GM23338 (cell line): ENCODE measurements around the gene CSTA. TPM values are rescaled to one million over a fixed set of nuclear protein-coding genes. Genes with fewer than 3 reads are reported as not detected.

ENCODE experiments used
- ATAC-seq: fragments of 200-7000 bp; cut with Tn5 transposase; 3 replicates; pipeline ENCODE4 v1.9.1; 2020
- DNase-seq: peaks from one replicate; pipeline ENCODE4 v3.0.0-alpha.2; 2015; ENCODE audit warnings: low spot score
- H2AFZ ChIP-seq: fragments of 200-600 bp; sonication (generic); 2 replicates; pipeline ENCODE4 v1.8.0; 2016; ENCODE audit warnings: antibody characterized with exemption, mild to moderate bottlenecking, moderate library complexity
- H3F3A ChIP-seq: fragments of 200-600 bp; sonication (generic); replicated peaks from 2 replicates; pipeline ENCODE4 v1.8.0; 2017; ENCODE audit warnings: antibody characterized with exemption, mixed run types, low read depth
- H3K27ac ChIP-seq: fragments of 200-600 bp; sonication (generic); 2 replicates; pipeline ENCODE4 v1.6.1; 2016; ENCODE audit warnings: low read depth
- H3K27me3 ChIP-seq: fragments of 200-600 bp; sonication (generic); 2 replicates; pipeline ENCODE4 v1.8.0; 2016; ENCODE audit warnings: mild to moderate bottlenecking, mixed run types, moderate library complexity; ENCODE audit not compliant: insufficient read depth
- H3K36me3 ChIP-seq: fragments of 200-600 bp; sonication (generic); 2 replicates; pipeline ENCODE4 v1.8.0; 2016; ENCODE audit warnings: mild to moderate bottlenecking; ENCODE audit not compliant: insufficient read depth
- H3K4me1 ChIP-seq: fragments of 200-600 bp; sonication (generic); 2 replicates; pipeline ENCODE4 v1.8.0; 2016; ENCODE audit warnings: mild to moderate bottlenecking, moderate library complexity; ENCODE audit not compliant: insufficient read depth
- H3K4me2 ChIP-seq: fragments of 200-600 bp; sonication (generic); 2 replicates; pipeline ENCODE4 v1.7.1; 2017; ENCODE audit warnings: mixed run types
- H3K4me3 ChIP-seq: fragments of 200-600 bp; sonication (generic); 2 replicates; pipeline ENCODE4 v1.6.1; 2016; ENCODE audit warnings: mixed run types
- H3K79me2 ChIP-seq: fragments of 200-600 bp; sonication (generic); replicated peaks from 2 replicates; pipeline ENCODE4 v1.8.0; 2017; ENCODE audit warnings: mild to moderate bottlenecking; ENCODE audit not compliant: insufficient read depth
- H3K9me2 ChIP-seq: fragments of 200-600 bp; sonication (generic); 2 replicates; pipeline ENCODE4 v1.8.0; 2017; ENCODE audit not compliant: insufficient read depth
- H4K20me1 ChIP-seq: fragments of 200-600 bp; sonication (generic); replicated peaks from 2 replicates; pipeline ENCODE4 v1.8.0; 2017; ENCODE audit warnings: mild to moderate bottlenecking; ENCODE audit not compliant: insufficient read depth
- H3K27ac Mint-ChIP-seq: 2 replicates; pipeline ENCODE4 v1.8.0; 2020; ENCODE audit warnings: inconsistent platforms, mild to moderate bottlenecking, moderate library complexity, mixed read lengths
- H3K27me3 Mint-ChIP-seq: 3 replicates; pipeline ENCODE4 v1.8.0; 2022; ENCODE audit warnings: low read depth, mild to moderate bottlenecking, moderate library complexity, mixed read lengths, inconsistent platforms; ENCODE audit not compliant: insufficient read depth, poor library complexity
- H3K36me3 Mint-ChIP-seq: 3 replicates; pipeline ENCODE4 v1.8.0; 2021; ENCODE audit warnings: low read depth, mild to moderate bottlenecking, inconsistent platforms, moderate library complexity, mixed read lengths
- H3K4me1 Mint-ChIP-seq: 3 replicates; pipeline ENCODE4 v1.8.0; 2020; ENCODE audit warnings: mild to moderate bottlenecking, inconsistent platforms, mixed read lengths
- H3K4me3 Mint-ChIP-seq: 3 replicates; pipeline ENCODE4 v1.8.0; 2021; ENCODE audit warnings: moderate library complexity, mild to moderate bottlenecking, inconsistent platforms, mixed read lengths
- H3K9me3 Mint-ChIP-seq: 3 replicates; pipeline ENCODE4 v1.8.0; 2020; ENCODE audit warnings: moderate library complexity, mild to moderate bottlenecking, inconsistent platforms, mixed read lengths
- CREB1 ChIP-seq: fragments of 250-450 bp; sonication (Bioruptor Pico); IDR thresholded peaks from 2 replicates; pipeline ENCODE4 v1.5.0; 2020; ENCODE audit warnings: low read depth, mild to moderate bottlenecking, moderate library complexity
- CTCF ChIP-seq, 2 experiments: fragments of 200-600 bp in 1 of 2; sonication (generic) in 1 of 2; conservative IDR thresholded peaks; 2 replicates each; pipeline versions ENCODE4 v1.5.1 to v1.6.1; 2016 to 2017; ENCODE audit warnings: antibody characterized with exemption in 2 of 2, low read depth in 2 of 2, mild to moderate bottlenecking in 2 of 2, moderate library complexity in 1 of 2
- ETS1 ChIP-seq: IDR thresholded peaks from 2 replicates; pipeline ENCODE4 v1.6.1; 2016; ENCODE audit warnings: antibody characterized with exemption
- EZH2 ChIP-seq: fragments of 200-600 bp; sonication (generic); IDR thresholded peaks from one replicate; pipeline ENCODE4 v1.8.0; 2017; ENCODE audit warnings: antibody characterized with exemption, mild to moderate bottlenecking, low read depth; ENCODE audit not compliant: unreplicated experiment
- EZH2phosphoT487 ChIP-seq: fragments of 200-600 bp; sonication (generic); IDR thresholded peaks from one replicate; pipeline ENCODE4 v1.8.1; 2018; ENCODE audit warnings: antibody characterized with exemption; ENCODE audit not compliant: unreplicated experiment
- JUNB ChIP-seq: IDR thresholded peaks from one replicate; pipeline ENCODE4 v1.6.1; 2016; ENCODE audit warnings: antibody characterized with exemption; ENCODE audit not compliant: unreplicated experiment
- NANOG ChIP-seq: IDR thresholded peaks from 2 replicates; pipeline ENCODE4 v1.6.1; 2016; ENCODE audit warnings: antibody characterized with exemption, borderline replicate concordance
- POLR2AphosphoS5 ChIP-seq: IDR thresholded peaks from 2 replicates; pipeline ENCODE4 v1.6.1; 2016; ENCODE audit warnings: antibody characterized with exemption, low read depth
- REST ChIP-seq: IDR thresholded peaks from one replicate; pipeline ENCODE4 v1.6.1; 2018; ENCODE audit warnings: antibody characterized with exemption; ENCODE audit not compliant: unreplicated experiment
- STAT1 ChIP-seq: IDR thresholded peaks from one replicate; pipeline ENCODE4 v1.6.1; 2016; ENCODE audit warnings: antibody characterized with exemption; ENCODE audit not compliant: unreplicated experiment
- ZNF114 ChIP-seq: fragments of 250-450 bp; sonication (Bioruptor Pico); IDR thresholded peaks from 2 replicates; pipeline ENCODE4 v1.5.0; 2020; ENCODE audit warnings: mild to moderate bottlenecking, moderate library complexity
- ZNF331 ChIP-seq: fragments of 250-450 bp; sonication (Bioruptor Pico); IDR thresholded peaks from 2 replicates; pipeline ENCODE4 v1.5.0; 2020; ENCODE audit warnings: low read depth, mild to moderate bottlenecking, moderate library complexity
- ZNF462 ChIP-seq: fragments of 250-450 bp; sonication (Bioruptor Pico); IDR thresholded peaks from 2 replicates; pipeline ENCODE4 v1.5.0; 2020; ENCODE audit warnings: mild to moderate bottlenecking, moderate library complexity
- polyA plus RNA-seq: library from polyadenylated mRNA; unstranded; fragments of >200 nt; fragmentation: Nextera tagmentation; extraction: Ambion mirVana; gene quantifications from 2 replicates; pipeline ENCODE4 v1.2.1, GENCODE V29; 2016
- total RNA-seq: library from RNA; depleted of rRNA; stranded (reverse); fragments of >200 nt; shearing (Covaris generic); gene quantifications from 2 replicates; pipeline ENCODE4 v1.2.3, GENCODE V29; 2014

Gene CSTA
- total and polyA plus RNA-seq, 2 experiments from 2014 or later: 1.4 TPM; not detected in 1

- Mint-ChIP-seq H3K4me3 (no peak overlapping the region), H3K27me3 (no peaks in the 10 kb centered on the region), H3K27ac (no peak overlapping the region; the same call in 1 of the 2 replicates), H3K9me3 (no peaks in the 10 kb centered on the region; the same call in 2 of the 3 replicates), H3K36me3 (no peaks in the 10 kb centered on the region), H3K4me1 (peaks cover 2% of the 10 kb centered on the region; the same call in 2 of the 3 replicates)
- no peak for ATAC-seq
- Histone ChIP-seq H3K27me3 (no peaks in the 10 kb centered on the region), H3K27ac (no peak overlapping the region), H3K79me2 (no peaks in the 10 kb centered on the region), H3K4me1 (no peaks in the 10 kb centered on the region), H4K20me1 (no peaks in the 10 kb centered on the region), H3K4me2 (no peak overlapping the region), H3K9me2 (no peaks in the 10 kb centered on the region), H3K4me3 (no peak overlapping the region), H3K36me3 (no peaks in the 10 kb centered on the region), H3F3A (no peaks in the 10 kb centered on the region), H2AFZ (no peak overlapping the region)
- no peak for DNase-seq
- TF ChIP-seq CREB1 (CRISPR knock-in tag) (no peak), EZH2phosphoT487 (no peak), NANOG (no peak), ZNF114 (CRISPR knock-in tag) (no peak), ZNF331 (CRISPR knock-in tag) (no peak), CTCF (conservative IDR thresholded peaks at IDR 0.05; ENCODE audit: low read depth in 2 of 2) (no peak), ETS1 (no peak), POLR2AphosphoS5 (no peak), EZH2 (no peak), REST (no peak), ZNF462 (no peak), JUNB (no peak), STAT1 (no peak)
Measured at GRCh38 chr3:122298239-122298638, 26.8 kb upstream of the CSTA start.
